ENCODE results near the gene OR51M1.

Gene OR51M1

DNA sequence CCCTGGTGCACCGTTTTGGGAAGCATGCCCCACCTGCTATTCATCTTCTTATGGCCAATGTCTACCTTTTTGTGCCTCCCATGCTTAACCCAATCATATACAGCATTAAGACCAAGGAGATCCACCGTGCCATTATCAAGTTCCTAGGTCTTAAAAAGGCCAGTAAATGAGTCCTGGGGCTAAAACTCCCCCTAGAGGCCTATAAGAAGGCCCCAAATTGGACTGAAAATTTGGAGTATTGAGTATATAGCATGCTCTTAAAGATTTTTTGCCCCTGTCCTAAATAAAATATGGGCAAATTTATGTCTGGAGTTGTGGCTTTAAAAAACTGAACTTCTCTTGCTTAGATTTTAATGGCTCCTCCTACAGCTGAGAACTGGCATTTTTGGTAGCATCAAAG is 6.6 kb downstream of the OR51M1 start:
- DNase-seq, result no peak

DNA sequence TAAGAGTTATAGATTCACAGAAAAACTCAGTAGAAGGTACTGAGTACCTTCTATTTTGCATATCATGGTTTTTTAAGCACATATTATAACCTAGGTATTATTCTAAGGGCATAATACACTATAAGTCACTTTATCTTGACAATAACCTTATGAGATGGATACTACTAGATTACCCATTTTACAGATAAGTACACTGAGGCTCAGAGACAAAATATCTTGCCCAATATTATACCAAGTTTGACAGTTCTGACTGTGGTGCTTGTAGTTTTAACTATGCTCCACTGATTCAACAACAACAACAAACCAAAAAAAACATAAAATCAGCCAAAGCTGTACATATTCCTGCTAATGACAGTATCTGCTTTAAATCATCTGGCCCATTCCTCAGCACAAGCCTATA is 10.5 kb downstream of the OR51M1 start:
- no peak for DNase-seq

DNA sequence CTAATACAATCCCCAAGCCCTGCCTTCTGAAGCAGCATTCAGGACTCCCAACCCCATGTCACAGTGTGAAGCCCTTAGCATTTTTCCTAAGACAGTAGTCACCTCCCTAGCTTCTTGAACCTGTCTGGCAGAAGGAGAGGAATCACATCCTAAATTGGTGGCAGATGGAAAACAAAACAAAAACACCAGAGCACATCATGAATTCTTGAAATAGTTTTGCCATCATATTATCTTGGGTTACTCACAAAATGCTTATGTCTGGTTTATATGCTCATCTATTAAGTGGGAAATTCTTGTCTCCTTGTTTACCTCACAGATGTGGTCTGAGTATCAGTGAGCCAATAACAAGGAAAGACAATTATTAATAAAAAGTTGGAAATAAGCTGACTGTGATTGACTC is 15.3 kb downstream of the OR51M1 start:
- no peak for DNase-seq

DNA sequence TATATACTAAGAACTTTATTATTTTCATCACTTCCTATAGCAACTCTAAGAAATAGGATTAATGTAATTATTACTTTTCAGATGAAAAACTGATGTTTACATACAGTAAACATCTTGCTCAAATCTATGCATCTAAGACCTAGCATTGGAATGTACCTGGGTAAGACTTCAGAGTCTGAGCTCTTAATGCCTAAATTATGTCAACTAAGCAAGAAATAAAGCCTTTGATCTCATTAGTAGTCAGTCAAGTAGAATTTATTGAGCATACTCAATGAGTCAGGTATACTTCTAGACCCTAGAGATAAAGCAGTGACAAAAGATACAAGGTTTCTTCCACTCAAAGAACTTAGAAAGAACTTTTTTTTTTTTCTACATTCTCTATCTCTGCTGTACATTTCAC is 21.6 kb downstream of the OR51M1 start:
- no peak for DNase-seq

DNA sequence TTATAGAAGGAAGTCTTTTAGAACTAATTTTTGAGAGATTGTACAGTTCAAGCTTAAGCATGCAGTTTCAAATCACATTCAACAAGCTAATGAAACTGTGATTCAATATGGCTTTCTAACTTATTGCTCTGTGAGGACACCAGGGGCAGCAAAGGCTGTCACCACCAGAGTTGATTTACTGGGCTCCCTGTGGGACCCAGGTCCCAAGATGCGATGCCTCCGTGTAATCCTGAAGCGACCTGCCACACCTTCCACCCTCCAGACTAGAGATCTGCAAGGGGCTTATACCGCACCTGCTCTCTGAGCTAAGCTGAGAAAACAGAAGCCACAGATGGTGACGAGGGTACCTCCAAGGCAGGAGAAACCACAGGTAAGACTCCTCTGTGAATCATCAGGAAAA is 37.4 kb downstream of the OR51M1 start:
- no peak for DNase-seq

DNA sequence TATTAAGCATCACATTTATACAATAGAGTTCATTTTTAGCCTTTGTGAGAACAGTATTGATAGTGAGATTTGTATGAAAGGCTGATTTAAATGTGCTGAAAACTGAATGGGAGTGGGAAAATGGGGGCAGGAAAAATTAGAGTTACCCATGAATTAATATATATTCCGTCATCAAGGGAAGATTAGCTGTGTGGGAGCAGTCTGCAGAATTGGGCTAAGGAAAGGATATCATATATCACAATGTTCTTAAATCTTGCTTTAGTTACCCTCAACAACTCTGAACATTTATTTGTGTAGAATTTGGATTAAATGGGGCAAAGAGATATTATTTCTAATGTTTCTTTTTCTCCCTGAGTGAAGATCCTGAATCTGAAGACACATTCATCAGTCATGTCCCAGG is 38.2 kb downstream of the OR51M1 start, which contains the start of gene OR51Q1:
OR51Q1 (plus strand) TSS at position 301 of the 400 bp plus-strand sequence; CDS start at position 391, 90 bp downstream.
- no peak for DNase-seq

DNA sequence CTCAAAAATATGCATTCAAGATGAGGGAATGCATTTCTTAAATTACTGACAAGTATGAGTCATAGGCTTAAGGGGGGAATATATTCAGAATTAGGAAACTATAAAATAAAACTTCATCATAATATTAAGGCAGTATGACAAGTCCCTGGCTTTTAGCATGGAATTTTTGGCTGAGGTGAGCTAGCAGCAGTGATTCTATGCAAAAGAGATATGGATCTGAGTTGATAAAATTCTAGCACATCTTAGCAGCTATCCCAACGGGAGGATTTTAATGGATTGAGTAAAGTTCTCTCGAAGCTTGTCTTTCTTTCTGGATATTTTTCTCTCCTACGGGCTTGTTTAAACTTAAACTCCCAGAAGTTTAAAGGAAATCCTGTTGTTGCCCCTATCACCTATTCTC is 39.5 kb downstream of the OR51M1 start:
- no peak for DNase-seq

DNA sequence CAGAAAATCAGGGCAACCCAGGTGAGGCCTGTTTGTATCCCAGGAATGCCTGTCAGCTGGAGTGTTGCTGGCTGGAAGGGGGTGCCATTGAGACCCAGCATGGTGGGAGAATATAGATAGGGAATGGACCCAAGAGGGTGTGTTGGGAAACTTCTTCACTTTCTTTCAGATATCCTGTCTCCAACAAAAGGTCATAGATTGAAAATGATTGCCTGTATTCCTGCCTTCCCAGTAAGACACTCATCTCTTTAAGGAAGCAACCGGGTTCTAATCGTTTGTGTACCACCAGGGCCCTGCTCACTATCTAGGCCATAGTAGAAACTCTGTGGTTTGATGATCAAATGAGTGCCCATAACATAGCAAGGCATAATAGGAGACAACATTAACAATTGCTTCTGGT is 57.8 kb downstream of the OR51M1 start, which contains the start of gene OR51I1:
OR51I1 (minus strand) TSS at position 101 of the 400 bp plus-strand sequence; CDS start at position 101, 0 bp downstream.
- no peak for DNase-seq
